GM18508 (cell line): Measurements from ENCODE around the gene TMPRSS3.

Experiments
- ATAC-seq: cut with Tn5 transposase; IDR thresholded peaks from one replicate; pipeline ENCODE4 v1.9.1; 2021; ENCODE audit warnings: moderate number of reproducible peaks; ENCODE audit not compliant: insufficient read depth, unreplicated experiment

The TMPRSS3 gene

DNA sequence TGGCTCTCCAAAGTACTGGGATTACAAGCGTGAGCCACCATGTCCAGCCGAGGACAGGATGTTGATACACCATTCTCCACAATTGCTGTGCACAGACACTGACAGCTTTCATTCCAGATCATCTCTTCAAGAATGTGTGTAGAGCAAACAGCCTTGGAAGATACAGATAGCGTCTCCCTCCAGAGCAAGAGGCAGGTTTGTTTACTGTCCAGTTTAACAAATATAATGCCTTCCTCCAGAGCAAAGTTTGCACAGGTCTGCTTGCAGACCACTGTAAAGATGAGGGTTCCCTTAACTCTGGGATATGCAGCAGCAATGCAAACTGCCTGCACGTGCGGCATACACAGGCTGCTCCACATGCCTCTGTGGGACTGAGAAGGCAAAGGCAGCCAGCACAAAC, 4.6 kb downstream of the TMPRSS3 start:
- no peak for ATAC-seq

DNA sequence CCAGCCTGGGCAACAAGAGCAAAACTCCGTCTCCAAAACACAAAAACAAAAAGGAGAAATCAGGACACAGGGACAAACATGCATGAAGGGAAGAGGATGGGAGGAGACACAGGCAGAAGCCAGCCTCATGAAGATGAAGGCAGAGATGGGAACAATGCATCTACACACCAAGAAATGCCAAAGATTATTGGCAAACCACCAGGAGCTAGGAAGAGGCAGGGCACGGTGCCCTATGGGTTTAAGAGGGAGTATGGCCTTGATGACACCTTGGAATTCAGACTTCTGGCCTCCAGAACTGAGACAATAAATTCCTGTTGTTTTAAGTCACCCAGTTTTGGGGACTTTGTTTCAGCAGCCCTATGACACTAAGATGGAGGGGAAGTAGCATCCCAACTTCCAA, 5.2 kb downstream of the TMPRSS3 start:
- ATAC-seq: no peak

DNA sequence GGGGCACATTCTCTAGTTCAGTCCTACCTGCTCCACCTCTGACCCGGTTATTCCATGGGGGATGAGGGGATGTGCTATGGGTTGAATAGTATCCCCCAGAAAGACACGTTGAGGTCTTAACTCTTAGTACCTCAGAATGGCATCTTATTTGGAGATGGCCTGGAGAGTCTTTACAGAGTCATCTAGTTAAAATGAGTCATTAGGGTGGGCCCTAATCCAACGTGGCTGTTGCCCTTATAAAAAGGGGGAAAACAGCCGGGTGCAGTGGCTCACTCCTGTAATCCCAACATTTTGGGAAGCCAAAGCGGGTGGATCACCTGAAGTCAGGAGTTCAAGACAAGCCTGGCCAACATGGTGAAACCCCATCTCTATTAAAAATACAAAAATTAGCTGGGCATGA, 5.7 kb downstream of the TMPRSS3 start:
- ATAC-seq: no peak

DNA sequence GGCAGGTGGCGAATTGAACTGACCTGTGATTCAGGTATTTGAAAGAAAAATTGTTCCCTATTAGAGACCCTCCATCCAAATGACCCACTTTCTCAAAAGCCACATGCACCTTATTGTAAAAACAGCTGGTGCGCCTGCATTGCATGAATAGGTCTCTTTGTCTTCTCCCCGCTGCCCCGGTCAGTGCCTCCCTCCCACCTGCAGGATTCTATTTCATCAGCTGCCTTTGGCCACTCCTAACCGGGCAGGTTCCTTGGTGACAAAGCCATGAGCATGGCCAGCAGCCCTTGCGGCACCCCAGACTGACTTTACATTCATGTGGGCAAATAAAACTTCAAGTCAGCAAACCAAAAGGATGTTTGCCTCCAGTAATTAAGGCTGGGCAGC, 6.4 kb downstream of the TMPRSS3 start:
- no peak for ATAC-seq

DNA sequence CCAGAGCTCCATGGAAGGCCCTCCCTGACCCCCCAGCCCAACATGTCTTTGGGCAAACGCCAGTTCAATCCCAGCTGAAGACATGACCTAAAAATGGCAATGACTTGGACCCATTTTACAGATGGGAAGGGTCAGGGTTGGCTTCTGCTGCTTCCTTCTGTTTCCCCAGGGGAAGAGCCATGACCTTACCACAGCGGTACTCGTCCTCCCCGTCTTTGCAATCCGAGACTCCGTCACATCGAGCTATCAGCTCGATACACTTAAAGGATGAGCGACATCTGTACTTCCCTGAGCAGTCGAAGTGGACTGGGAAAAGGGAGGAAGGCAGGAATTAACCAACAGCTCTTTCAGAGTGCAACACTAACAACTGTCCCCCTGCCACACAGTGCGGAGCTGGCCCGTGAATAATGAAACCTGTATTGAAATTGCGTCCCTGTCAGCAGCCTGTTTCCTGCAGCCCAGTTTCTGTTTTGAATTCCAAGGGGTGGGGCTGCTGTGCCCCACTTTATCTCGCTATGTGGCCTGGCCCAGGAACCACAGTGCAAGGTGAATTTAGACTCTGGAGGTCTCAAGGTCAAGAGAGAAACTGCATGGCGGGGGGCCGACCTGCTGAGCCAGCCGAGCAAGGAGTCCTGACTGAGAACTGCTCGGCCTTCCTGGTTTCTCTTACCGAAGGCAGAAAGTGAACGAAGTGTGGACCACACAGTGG, 7.0 kb downstream of the TMPRSS3 start:
- no peak for ATAC-seq

DNA sequence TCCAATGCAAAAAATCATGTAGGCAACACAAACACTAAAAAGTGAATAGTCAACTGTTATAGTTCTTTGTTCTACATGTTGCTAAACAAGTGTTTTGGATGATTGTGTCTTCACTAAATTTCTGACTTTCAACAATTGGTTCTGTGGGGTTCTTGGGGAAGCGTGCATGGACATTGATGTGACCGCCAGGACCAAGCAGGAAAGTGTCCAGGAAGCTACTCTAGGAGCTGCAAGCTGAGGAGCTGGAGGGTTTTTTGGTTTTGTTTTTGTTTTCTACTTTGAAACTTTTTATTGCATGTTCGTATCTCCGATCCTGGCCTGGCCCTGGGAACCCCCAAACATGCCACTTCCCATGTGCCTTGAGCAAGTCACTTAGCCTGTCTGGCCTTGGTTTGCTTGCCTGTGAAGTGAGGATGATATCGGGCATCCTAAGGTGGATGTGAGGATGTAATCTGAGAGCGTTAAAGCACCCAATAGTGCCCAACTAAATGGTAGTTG, 8.0 kb downstream of the TMPRSS3 start:
- ATAC-seq: no peak

DNA sequence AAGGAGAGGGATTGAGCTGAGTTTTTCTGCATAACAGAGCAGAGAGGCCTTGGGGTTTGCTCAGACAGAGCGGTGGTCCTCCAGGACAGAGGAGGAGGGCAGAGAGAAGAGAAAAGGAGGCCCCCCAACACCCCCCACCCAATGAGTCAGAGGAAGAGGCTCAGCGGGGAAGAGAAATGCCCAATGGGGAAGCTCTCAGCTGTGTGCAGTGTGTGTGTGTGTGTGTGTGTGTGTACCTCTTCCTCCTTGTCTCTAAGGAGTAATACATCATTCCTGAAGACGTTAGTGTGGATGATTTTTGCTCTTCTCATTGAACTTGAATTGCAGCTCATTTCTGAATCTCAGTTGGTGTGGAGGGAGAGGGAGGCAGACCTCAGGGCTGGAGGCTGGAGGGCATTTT, 8.7 kb downstream of the TMPRSS3 start:
- ATAC-seq: no peak

DNA sequence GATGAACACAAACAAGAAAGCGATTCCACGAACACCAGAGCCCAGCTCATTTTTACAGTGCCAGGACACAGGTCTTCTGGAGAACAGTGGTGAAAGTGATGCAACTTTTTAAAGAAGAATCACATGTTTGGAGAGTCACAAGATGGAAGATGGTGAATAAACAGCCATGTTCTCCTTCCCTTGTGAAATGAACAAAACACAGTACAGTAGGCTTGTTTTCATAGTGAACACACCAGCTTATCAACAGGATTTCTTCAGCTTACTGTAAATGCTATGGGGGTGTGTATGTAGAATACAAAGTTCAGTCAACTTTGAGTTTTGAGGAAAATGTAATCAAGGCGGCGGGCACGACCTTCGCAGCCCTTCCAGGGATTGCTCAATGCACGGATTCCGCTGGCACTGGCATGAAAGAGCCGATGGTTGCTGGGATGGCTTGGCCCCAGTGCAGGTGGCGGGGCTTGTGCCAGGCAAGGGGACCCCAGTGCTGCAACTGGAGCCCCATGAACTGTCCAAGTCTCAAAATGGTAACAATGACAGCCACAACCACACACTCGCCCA, 9.7 kb downstream of the TMPRSS3 start:
- no peak for ATAC-seq

DNA sequence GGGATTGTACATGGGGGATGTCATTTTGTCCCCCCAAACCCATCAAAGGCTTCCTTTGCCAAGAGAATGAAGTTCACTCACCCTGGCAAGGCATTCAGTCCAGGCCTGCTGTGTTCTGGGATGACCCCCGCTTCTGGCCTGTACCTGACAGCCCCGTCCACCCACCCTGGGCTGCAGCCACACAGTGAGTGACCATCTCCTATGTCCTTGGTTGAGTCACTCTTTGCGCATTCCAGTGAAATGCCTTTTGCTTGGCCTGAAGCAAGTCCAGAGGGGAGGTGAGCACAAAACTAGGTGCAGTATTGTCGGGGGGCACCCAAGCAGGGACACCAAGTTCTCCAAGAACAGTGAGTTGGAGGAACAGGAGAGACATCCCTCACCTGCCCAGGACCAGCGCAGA, 10.2 kb downstream of the TMPRSS3 start:
- ATAC-seq: no peak

DNA sequence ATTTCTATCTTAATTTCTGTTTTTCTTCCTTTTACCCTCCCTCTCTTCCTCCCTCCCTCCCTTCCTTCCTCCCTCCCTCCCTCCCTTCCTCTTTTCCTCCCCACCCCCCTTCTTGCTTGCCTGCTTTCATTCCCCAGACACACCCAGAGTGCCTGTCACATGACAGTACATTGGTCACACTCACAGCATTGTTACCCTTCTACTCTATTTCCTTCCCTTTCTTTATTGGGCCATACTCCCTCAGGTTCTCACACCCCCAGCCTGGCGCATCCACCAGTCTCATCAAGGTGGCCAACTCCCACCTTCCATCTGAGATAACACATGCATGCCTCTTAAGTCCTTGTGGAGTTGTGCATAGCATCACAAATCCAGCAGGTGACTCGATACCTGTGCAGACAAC, 10.9 kb downstream of the TMPRSS3 start:
- no peak for ATAC-seq

DNA sequence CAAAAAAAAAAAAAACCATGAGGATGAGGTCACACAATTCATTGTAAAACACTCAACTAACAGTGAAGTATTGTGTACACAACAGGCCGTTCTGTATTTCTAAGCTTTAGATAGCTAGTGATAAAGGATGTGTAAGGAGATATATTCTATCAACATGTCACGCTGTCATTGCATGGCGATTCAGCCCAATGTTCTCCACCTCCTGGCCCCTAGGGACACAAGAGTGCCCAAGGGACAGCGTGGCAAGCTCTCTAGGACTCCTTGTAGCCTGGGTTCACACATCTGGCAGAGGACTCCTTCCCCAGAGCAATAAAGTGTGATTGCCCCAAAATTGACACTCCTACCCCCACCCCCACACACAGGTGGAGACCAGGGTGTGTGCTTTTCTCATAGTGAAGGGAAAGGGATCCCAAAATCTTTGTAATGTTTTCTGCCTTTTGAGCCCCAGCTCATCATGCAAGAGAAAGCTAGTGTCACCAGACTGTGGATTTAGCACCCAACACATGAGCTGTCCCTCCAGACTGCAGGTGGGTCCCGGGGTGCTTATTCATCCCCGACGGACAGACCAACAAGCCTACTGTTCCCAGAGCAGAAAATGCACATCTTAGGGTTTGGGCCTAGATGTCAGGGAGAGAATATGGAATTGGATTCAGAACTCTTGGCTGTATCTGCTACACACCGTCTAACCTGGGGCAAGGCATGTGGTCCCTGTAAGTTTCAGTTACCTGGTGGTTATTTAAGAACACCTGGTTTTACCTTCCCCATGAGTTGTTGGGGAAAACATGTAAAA, 11.5 kb downstream of the TMPRSS3 start:
- no peak for ATAC-seq

DNA sequence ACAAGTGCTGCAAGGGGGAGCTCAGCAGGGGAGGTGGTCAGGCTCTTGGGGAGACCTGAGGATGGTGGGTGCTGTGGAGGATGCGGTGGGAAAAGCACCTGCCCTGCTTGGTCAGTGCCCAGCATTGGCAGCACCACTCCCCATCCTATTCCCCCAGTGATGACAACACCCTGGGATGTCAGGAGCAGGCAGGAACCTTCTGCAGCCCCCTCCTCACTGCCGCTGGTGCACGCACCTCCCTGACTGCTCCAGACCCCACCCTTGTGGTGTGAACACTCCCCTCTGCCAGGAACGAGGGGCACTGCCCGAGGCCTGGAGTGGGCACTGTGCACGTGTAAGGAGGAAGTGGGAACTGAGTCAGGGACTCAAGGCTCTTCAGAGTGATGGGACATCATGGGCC, 12.5 kb downstream of the TMPRSS3 start:
- ATAC-seq: no peak

DNA sequence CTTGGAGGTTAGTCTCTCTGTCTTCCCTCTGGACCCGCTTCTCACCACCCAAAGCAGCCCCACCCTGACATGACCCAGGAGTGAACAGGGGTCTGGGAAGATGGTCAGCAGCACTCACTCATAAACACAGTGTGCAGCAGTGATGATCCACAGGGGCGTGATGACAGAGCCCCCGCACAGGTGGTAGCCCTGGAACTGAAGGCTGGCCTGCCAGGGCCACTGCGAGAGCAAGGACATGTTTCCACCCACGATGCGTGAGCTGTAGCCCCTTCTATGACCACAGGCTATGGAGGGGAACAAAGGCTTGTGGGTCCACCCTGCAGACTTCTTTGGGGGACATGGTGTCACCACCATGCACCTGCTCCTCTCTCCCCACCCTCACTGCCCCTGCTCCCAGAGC, 12.9 kb downstream of the TMPRSS3 start:
- no peak for ATAC-seq

DNA sequence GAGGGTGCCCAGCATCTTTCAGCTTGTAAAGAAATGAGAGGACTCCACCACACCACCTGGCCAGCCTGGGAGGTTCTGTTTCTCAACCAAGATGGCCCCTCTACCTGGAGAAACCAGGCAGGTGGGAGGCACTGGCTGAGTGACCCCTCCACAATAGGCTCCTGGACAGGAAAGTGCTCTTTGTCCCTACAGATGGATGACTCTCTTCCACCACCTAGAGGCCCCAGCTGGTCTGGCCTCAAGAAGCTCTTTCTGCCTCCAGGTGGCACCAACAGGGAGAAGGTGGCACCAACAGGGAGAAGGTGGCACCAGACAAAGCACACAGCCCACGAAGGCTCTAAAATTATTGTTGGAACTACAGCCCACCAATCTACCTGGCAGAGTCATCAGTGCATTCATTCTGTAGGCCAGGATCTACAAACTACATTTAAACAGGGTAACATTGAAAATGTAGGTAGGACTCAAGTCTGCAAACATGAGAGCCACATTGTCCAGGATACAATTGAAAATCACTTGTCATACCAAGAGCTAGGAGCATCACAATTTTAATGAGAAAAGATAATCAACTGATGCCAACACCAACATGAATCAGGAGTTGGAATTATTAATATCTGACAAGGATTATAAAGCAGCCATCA, 14.4 kb downstream of the TMPRSS3 start:
- no peak for ATAC-seq

DNA sequence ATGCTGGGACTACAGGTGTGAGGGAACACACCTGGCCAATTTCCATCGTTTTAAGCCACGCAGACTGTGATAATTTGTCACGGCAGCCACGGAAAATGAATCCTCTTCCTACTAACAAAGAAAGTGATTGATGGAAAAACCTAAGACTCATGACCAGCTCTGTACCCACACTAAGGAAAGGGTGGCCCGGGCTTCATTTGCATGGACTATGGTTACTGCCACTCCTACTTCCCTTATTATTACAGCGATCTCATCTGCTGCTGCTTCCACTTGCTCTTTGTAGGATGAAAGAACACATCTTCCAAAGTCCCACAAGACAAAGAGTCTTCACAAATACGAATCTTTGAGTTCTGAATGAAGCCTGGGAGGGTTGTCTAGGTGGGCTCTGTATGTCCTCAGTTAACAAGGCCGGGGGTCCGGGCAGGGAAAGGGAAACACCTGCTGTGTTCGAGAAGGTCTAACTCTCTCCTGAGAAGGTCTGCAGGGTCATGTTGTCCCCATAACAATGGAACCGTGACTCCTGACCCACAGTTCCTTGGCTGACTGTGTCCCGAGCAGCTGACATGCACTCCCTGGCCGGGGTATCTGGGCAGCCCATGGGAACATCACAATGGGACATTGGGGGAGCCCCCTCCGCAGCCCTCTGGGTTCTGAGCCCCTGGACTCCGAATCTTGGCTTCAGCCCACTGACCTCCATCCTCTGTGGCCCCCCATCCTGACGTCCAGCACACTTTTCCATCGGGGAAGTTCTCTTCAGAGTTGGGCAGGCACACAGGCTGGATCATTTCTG, 16.2 kb downstream of the TMPRSS3 start:
- ATAC-seq: no peak

DNA sequence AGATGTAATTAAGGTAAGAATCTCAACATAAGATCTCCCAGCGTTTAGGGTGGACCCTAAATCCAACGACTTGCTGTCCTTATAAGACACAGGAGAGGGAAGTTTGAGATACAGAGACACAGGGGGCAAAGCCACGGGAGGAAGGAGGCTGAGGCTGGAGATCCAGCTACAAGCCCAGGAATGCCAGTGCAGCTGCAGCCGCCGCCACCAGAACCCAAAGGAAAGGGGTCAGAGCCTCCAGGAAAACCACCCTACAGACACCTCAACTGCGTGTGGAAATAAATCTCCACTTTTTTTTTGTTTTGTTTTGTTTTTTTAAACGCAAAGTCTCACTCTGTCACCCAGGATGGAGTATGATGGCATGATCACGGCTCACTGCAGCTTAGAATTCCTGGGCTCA, 17.4 kb downstream of the TMPRSS3 start:
- ATAC-seq: no peak

DNA sequence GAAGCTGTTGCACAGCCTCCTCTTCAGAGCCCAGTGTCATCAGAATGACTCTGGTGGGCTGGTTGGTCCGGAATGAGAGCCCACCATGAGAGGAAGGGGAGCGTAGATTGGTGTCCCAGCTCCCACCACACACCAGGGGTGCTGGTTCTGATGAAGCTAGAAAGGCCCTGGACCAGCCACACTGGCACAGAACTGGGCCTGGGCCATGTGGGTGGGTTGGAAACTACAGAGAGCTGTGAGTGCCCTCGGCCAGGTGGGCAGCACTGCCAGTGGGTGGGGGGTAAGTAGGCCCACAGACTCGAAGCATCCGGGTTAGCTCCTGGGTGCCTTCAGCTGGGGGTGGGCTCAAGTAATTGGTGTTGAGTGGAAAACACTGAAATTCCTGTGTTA, 17.9 kb downstream of the TMPRSS3 start:
- ATAC-seq: no peak

DNA sequence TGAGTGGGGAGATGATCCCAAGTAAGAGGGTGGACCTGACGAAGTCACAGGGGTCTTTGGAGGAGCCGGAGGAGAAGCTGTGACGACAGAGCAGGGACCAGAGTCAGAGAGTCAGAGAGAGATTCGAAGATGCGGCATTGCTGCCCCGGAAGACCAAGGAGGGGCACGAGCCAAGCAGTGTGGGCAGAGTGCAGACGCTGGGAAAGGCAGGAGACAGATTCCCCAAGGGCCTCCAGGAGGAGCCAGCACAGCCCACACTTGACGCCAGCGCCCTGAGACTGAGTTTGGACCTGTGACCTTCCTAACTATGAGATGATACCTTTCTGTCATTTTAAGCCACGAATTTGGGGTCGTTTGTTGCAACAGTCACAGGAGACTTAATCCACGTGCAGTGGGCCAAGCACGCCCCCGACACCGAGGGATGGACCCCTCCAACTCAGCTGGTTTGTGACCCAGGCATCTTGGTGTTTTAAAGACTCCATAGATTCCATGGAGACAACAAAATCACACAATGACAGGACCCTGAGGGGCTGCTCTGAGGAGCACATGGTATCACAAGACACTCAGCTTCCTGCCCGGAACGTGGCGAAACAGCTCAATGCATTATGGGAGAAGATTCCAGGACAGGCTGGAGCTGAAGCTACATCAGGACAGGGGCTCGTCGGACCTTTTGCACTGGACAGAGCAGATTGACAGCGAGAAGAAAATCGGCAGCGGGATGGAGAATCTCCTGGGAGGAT, 18.5 kb downstream of the TMPRSS3 start:
- no peak for ATAC-seq

DNA sequence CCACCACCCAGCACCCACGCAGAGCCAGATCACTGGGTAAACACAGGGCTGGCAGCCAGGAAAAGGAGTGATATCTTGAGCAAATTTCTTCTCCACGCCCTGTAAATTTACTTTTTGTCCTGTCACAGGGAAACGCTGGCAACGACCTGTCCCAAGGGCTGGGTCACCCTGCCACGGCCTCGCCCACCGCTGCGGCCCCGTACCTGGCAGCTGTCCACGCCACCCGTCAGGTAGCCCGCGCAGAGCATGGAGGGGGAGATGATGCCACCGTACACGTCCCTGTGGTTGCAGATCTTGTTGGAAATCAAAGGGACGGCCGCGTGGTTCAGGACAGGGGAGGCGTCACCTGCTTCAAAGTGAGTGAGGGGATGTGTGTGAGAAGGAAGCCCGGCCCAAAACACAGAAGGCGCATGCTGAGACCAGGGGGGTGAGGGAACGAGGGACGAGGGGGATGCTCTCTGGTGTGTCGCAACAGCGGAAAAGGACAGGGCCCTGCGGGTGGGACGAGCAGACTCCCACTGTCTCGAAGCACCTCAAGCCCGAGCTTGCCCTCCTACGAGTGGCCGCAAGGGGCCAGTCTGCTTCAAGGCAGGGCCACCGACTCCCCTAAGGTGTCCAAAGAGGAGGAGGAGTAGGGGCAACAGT, 19.4 kb downstream of the TMPRSS3 start:
- no peak for ATAC-seq
